NOMO-1 treated with DMSO at 0.1 percent for 48 hours (cell line): ENCODE data around the gene DOCK4.

ENCODE experiments used
- DNase-seq: peaks from one replicate; lab custom pipeline; 2025; ENCODE audit not compliant: unreplicated experiment; lab: John Stamatoyannopoulos, UW

DOCK4 gene

GRCh38 chr7:112193915-112194502 lies 12.2 kb downstream of the DOCK4 start:
- DNase-seq = no peak

GRCh38 chr7:112192236-112193154 lies 13.7 kb downstream of the DOCK4 start:
- no peak for DNase-seq

- DNase-seq = no peak
These were observed 16.1 kb downstream of the DOCK4 start for GRCh38 chr7:112190120-112190519.

DNA sequence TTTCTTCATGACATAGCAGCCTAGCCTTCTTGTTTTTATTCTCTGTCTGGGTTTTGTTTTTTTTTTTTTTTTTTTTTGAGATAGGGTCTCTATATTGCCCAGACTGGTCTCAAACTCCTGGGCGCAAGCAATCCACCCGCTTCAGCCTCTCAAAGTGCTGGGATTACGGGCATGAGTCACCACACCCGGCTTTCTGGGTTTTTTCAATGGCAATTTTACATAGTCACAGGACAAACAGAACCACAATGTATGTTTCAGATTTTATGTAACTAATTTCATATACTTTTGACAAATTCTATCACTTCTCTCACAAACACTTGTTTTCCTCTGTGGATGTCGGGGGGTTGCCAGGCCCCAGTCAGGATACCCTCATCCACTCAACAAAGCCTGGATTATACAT lies 16.5 kb downstream of the DOCK4 start:
- DNase-seq = no peak

GRCh38 chr7:112188257-112188656 lies 17.9 kb downstream of the DOCK4 start:
- no peak for DNase-seq

GRCh38 chr7:112186300-112186699 lies 19.9 kb downstream of the DOCK4 start:
- DNase-seq = no peak

- DNase-seq = no peak
These were observed 21.0 kb downstream of the DOCK4 start for GRCh38 chr7:112185005-112185834.

DNA sequence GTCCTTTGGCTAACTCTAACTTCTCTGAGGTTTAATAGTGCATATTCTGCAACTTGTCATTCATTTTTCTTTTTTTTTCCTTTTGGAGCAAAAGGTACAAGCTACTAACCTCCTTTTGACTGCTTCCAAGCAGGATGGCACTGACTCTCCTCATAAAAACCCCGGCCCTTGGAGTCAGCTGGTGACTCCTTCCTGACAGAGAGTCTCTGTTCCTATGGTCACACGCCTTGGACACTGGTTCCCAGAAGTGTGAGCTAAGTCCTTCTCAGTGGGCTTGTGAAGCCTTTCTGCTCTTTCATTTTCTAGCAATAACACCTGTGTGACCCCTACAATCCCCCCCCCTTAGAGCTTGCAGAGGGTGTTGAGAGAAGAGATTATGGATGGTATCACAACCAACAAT lies 21.7 kb downstream of the DOCK4 start:
- no peak for DNase-seq

DNA sequence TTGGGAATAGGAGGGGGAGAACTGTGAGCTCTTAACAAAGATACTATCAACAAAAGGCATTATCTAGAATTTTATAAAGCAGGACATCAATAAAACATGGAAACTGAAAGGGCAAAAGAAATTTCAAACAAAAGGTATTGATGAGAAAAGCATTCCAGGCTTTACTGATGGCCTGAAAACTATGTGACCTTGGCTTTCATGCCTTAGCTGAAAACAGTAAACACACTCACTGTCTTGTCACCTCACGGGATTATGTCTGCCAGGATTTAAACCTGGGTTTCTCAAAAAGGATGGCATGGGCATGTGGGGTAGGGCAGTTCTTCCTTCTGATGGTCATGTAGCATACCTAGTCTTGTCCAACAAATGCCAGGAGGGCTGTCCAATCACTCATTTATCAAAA lies 22.9 kb downstream of the DOCK4 start:
- DNase-seq = no peak

DNA sequence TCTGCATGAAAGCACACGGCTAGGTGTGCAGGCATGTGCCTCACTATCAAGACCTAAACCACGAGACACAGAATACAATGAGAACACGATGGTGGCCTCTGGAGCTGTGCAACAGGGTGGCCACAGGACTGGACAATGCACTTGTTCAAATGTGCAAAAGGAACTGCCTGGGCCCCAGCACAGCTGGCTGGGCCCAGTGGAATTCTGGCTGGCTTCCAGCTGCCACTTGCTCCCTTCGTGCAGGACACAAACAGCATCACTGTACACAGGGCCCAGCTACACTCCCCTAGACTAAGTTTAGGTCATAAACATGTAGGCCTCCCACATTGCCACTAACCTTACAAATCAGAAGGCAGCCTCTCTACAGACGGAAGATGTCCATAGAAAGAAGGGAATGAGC lies 23.4 kb downstream of the DOCK4 start:
- no peak for DNase-seq

DNA sequence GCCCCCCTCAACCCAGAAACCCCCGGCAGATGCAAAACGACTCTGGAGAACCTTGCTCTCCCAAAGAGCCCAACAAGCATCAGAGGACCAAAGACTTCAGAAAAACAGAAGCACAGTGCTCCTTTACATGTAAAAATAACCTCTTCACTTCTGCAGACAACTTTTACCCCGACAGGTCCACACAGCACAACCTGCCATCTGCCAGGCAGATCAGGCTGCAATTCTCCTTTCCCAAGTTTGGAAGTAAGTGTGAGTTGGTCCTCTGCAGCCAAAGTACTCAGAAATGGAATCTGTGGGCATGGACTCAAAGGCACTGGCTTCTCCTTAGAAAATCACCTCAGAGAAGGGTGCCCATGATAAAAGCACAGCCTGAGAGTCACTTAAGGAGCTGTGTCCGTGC lies 26.0 kb downstream of the DOCK4 start:
- no peak for DNase-seq

GRCh38 chr7:112176693-112177415 lies 29.3 kb downstream of the DOCK4 start:
- DNase-seq = no peak

DNA sequence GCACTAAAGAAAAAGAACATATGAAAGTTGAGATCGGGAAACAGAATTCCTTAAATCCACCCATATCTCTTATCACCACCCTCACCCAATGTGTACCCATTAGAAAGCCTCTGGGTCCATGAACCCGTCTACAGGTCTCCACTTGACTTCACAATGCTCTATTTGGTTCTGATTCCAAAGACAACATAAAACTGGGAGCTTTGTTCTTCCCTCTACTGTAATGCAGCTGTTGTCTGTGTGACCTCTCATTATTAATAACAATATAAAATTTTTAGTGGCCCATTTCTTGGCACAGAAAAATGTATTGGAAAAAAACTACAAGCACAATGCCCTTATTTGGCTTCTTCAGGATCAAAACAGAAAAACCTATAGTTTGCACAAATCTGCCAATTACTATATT lies 30.0 kb downstream of the DOCK4 start:
- DNase-seq = no peak

DNA sequence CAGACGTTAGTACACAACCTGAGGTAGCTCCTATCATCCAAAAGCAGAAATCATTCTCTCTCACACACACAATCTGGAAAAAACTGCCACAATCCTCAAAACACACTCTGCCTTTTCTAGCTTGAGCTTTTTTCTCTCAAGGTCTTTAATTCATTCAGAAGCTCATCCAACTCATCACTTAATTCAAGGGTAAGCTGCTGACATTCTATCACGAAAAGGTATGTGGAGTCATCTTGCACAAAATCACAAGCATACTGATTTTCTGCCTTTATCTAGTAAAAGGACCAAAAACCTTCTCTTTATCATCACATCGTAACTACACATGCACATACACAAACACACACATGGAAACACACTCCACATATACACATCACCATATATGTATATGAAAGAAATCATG lies 32.0 kb downstream of the DOCK4 start:
- no peak for DNase-seq

DNA sequence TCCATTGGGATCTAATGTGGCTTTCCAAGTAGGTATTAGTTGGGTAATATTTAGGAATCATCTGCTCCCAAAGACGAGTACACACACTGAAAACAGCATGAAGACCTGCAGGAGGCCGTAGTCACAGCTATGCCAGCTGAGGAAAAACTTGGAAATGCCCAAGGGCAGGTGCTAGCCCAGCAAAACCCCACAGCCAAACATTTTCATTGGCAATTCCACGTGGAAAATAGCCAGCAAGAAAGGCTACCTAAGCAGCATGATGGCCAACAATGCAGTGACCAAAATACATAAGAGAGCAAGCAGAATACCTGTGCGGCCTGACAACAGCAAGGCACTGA lies 32.7 kb downstream of the DOCK4 start:
- no peak for DNase-seq

GRCh38 chr7:112172870-112173567 lies 33.2 kb downstream of the DOCK4 start:
- DNase-seq = no peak

- no peak for DNase-seq
These were observed 34.5 kb downstream of the DOCK4 start for GRCh38 chr7:112171673-112172072.

DNA sequence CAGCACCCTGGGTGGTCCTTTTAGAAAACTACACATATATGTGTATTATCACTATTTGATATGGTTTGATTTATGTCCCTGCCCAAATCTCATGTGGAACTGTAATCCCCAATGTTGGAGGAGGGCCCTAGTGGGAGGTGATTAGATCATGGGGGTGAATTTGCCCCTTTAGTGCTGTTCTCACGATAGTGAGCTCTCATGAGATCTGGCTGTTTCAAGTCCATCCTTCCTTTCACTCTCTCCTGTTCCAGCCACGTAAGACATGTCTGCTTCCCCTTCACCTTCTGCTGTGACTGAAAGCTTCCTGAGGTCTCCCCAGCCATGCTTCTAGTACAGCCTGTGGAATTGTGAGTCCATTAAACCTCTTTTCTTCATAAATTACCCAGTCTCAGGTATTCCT lies 37.3 kb downstream of the DOCK4 start:
- no peak for DNase-seq

GRCh38 chr7:112167147-112167546 lies 39.1 kb downstream of the DOCK4 start:
- no peak for DNase-seq

DNA sequence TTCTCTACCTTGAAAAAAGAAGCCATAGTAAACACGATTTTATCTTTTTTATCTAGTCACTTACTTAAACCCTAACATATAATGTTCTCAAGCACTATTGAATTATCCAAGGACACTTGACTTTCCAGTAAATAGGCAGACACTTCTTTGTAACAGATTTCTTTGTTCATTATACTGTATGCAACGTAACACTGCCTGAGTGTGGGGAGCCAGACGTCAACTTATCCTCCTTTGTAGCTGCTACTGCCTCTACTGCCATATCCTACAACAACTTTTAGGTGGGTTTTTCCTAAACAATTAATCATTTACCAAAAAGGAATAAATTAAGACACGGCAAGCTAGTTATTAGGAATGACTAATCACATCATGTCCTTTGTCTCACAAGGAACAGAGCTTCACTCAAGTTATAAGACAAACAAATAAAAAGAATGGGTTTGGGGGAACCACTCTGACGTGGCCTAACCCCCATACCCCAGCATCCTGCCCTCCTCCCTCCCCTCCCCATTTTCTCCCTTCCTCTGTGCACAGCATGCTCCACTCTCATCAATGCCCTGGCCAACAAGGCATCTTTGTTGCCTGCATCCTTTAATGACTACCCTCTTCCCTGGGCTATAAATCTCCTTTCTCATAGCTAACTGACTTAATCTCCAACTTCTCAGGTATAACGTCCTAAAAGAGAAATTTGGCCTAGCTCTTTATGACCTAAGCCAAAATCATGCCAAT lies 43.3 kb downstream of the DOCK4 start:
- DNase-seq = no peak
